C4-2B (cell line): ENCODE measurements around the gene KLHL17.

Source experiments
- ZFX ChIP-seq: fragments of 450-650 bp; IDR thresholded peaks from 2 replicates; pipeline ENCODE4 v1.6.1; 2017
- TF ChIP-seq, protein P1 (sequence below): fragments of 450-650 bp; conservative IDR thresholded peaks from 2 replicates; pipeline ENCODE4 v1.5.1; 2017; ENCODE audit warnings: mild to moderate bottlenecking

DNA sequence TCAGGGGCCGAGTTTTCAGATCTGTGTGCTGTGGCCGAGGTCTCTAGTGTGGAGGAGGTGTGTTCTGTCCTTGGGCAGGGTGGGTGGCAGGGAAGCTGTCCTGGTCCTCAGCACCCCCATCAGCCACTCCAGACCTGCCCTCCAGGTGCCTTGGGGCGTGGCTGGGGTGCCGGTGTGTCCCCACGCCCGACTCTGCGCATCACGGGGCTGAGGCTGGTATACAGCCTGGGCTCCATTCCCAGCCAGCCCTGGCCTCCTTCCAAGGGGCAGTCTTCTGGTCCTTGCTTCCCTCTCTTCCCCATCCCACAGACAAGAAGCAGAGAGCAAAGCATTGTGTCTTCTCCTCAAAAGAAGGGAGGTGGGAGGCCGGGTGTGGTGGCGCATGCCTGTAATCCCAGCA, 32.6 kb upstream of the KLHL17 start:
- TF ChIP-seq, protein P1, sequence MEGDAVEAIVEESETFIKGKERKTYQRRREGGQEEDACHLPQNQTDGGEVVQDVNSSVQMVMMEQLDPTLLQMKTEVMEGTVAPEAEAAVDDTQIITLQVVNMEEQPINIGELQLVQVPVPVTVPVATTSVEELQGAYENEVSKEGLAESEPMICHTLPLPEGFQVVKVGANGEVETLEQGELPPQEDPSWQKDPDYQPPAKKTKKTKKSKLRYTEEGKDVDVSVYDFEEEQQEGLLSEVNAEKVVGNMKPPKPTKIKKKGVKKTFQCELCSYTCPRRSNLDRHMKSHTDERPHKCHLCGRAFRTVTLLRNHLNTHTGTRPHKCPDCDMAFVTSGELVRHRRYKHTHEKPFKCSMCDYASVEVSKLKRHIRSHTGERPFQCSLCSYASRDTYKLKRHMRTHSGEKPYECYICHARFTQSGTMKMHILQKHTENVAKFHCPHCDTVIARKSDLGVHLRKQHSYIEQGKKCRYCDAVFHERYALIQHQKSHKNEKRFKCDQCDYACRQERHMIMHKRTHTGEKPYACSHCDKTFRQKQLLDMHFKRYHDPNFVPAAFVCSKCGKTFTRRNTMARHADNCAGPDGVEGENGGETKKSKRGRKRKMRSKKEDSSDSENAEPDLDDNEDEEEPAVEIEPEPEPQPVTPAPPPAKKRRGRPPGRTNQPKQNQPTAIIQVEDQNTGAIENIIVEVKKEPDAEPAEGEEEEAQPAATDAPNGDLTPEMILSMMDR, result no peak
- TF ChIP-seq ZFX, result no peak
